HepG2 (cell line): ENCODE results near the gene DPEP1. TPM values are rescaled to one million over a fixed set of nuclear protein-coding genes. Genes with fewer than 3 reads are reported as not detected.

ENCODE experiments used
- AFF4 ChIP-seq: sonication (generic); formaldehyde crosslinking; IDR thresholded peaks from 2 replicates; pipeline ENCODE4 v1.4.0; 2020; ENCODE audit warnings: missing genetic modification reagents
- CREB1 ChIP-seq, 2 experiments: fragments of 450-650 bp in 1 of 2; IDR thresholded peaks; 2 replicates each; pipeline ENCODE4 v1.6.1; 2016 to 2017; ENCODE audit warnings: control low read depth in 1 of 2, mild to moderate bottlenecking in 1 of 2, missing compliant biosample characterization in 1 of 2, missing genetic modification characterization in 1 of 2
- ELF3 ChIP-seq: IDR thresholded peaks from 2 replicates; pipeline ENCODE4 v1.6.1; 2016; ENCODE audit warnings: missing genetic modification reagents, missing compliant biosample characterization
- HES4 ChIP-seq: sonication (generic); formaldehyde crosslinking; IDR thresholded peaks from 2 replicates; pipeline ENCODE4 v1.9.0; 2021; ENCODE audit warnings: mild to moderate bottlenecking, missing genetic modification reagents, borderline replicate concordance
- KLF15 ChIP-seq: sonication (generic); formaldehyde crosslinking; IDR thresholded peaks from 2 replicates; pipeline ENCODE4 v1.8.1; 2023; ENCODE audit warnings: borderline replicate concordance, mild to moderate bottlenecking, inconsistent platforms, missing genetic modification reagents, mixed read lengths
- YEATS2 ChIP-seq: sonication (generic); formaldehyde crosslinking; IDR thresholded peaks from 2 replicates; pipeline ENCODE4 v1.4.0; 2020; ENCODE audit warnings: missing genetic modification reagents, borderline replicate concordance
- ZBTB14 ChIP-seq: sonication (generic); formaldehyde crosslinking; IDR thresholded peaks from 2 replicates; pipeline ENCODE4 v1.4.0; 2020; ENCODE audit warnings: missing genetic modification reagents
- ZBTB33 ChIP-seq: sonication (generic); formaldehyde crosslinking; IDR thresholded peaks from 2 replicates; pipeline ENCODE4 v1.4.0; 2020; ENCODE audit warnings: missing genetic modification reagents
- ZFP82 ChIP-seq: sonication (generic); formaldehyde crosslinking; IDR thresholded peaks from 2 replicates; pipeline ENCODE4 v1.5.1; 2020; ENCODE audit warnings: mild to moderate bottlenecking, missing genetic modification reagents, borderline replicate concordance
- ZNF235 ChIP-seq: sonication (generic); formaldehyde crosslinking; IDR thresholded peaks from 2 replicates; pipeline ENCODE4 v1.8.1; 2023; ENCODE audit warnings: mild to moderate bottlenecking, missing genetic modification reagents, borderline replicate concordance
- ZNF468 ChIP-seq: sonication (generic); formaldehyde crosslinking; IDR thresholded peaks from 2 replicates; pipeline ENCODE4 v1.8.0; 2022; ENCODE audit warnings: mild to moderate bottlenecking, moderate library complexity, missing genetic modification reagents
- ZNF570 ChIP-seq: sonication (generic); formaldehyde crosslinking; IDR thresholded peaks from 2 replicates; pipeline ENCODE4 v1.4.0; 2020; ENCODE audit warnings: mild to moderate bottlenecking, missing genetic modification reagents, borderline replicate concordance
- ZSCAN25 ChIP-seq: sonication (generic); formaldehyde crosslinking; IDR thresholded peaks from 2 replicates; pipeline ENCODE4 v1.8.0; 2022; ENCODE audit warnings: mild to moderate bottlenecking, missing genetic modification reagents
- polyA plus RNA-seq, 8 experiments: library from polyadenylated mRNA; depleted of rRNA in 3 of 8; stranded (reverse) in 7 of 8; unstranded in 1 of 8; fragments of >200 nt; fragmentation: Illumina TruSeq in 4 of 8; extraction: Trizol in 4 of 8; gene quantifications; 2 replicates each; pipeline versions ENCODE4 v1.2.1 to v1.2.3, GENCODE V29; 2011 to 2016; ENCODE audit warnings: low read depth in 4 of 8, missing spikeins in 1 of 8, mixed read lengths in 1 of 8; ENCODE audit not compliant: insufficient read depth in 1 of 8
- total RNA-seq, 5 experiments: library from RNA; depleted of rRNA; stranded (reverse); fragments of >200 nt; fragmentation: Illumina TruSeq; extraction: Trizol; gene quantifications; 2 replicates each; pipeline ENCODE4 v1.2.3, GENCODE V29; 2016; ENCODE audit warnings: low read depth in 1 of 5
- TF ChIP-seq, protein P1 (sequence below): sonication (generic); formaldehyde crosslinking; IDR thresholded peaks from 2 replicates; pipeline ENCODE4 v1.9.0; 2022; ENCODE audit warnings: missing genetic modification reagents, mild to moderate bottlenecking, borderline replicate concordance
- TF ChIP-seq, protein P2 (sequence below): sonication (generic); formaldehyde crosslinking; conservative IDR thresholded peaks from 2 replicates; pipeline ENCODE4 v1.4.0; 2020; ENCODE audit warnings: missing genetic modification reagents
- TF ChIP-seq, protein P3 (sequence below): sonication (generic); formaldehyde crosslinking; conservative IDR thresholded peaks from 2 replicates; pipeline ENCODE4 v1.4.0; 2020; ENCODE audit warnings: missing genetic modification reagents

Gene DPEP1
- total and polyA plus RNA-seq, 2 of the 13 experiments (the other 11 are each of a cell fraction or from before 2014, with no cell fraction given): 37.6 to 52.2 TPM

DNA sequence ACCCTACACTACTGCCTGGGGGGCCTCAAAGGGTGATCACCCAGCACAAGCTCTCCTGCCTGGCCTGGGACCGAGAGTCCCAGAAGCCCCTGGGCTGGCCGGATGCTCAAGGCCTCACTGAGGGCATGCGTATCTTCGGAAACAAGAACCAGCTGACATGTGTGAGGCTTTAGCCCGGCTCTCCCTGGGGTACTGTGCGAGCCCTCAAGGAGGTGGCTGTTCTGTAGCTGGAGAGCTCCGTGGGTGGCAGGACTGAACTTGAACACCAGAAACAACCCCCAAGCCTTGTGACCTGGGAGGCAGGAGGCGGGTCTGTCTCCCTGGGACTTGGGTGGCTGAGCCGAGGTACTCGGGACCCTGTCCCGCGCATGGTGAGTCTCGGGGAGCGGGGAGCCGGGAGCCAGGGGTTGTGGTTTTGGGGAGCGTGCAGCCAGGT lies 7.0 kb downstream of the DPEP1 start (continued):
- TF ChIP-seq, protein P1, sequence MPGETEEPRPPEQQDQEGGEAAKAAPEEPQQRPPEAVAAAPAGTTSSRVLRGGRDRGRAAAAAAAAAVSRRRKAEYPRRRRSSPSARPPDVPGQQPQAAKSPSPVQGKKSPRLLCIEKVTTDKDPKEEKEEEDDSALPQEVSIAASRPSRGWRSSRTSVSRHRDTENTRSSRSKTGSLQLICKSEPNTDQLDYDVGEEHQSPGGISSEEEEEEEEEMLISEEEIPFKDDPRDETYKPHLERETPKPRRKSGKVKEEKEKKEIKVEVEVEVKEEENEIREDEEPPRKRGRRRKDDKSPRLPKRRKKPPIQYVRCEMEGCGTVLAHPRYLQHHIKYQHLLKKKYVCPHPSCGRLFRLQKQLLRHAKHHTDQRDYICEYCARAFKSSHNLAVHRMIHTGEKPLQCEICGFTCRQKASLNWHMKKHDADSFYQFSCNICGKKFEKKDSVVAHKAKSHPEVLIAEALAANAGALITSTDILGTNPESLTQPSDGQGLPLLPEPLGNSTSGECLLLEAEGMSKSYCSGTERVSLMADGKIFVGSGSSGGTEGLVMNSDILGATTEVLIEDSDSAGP (CRISPR knock-in tag): peak; percentile 61; the same call in 1 of the 2 replicates
- TF ChIP-seq ZNF235 (CRISPR knock-in tag): no peak
- no peak for TF ChIP-seq ZBTB14 (CRISPR knock-in tag)
- TF ChIP-seq CREB1 (IDR thresholded peaks at IDR 0.05): no peak
- TF ChIP-seq CREB1 (CRISPR knock-in tag; IDR thresholded peaks at IDR 0.05): no peak
- TF ChIP-seq ZBTB33 (CRISPR knock-in tag): no peak
- TF ChIP-seq, protein P2, sequence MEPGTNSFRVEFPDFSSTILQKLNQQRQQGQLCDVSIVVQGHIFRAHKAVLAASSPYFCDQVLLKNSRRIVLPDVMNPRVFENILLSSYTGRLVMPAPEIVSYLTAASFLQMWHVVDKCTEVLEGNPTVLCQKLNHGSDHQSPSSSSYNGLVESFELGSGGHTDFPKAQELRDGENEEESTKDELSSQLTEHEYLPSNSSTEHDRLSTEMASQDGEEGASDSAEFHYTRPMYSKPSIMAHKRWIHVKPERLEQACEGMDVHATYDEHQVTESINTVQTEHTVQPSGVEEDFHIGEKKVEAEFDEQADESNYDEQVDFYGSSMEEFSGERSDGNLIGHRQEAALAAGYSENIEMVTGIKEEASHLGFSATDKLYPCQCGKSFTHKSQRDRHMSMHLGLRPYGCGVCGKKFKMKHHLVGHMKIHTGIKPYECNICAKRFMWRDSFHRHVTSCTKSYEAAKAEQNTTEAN (CRISPR knock-in tag): no peak
- TF ChIP-seq ZNF468 (CRISPR knock-in tag): no peak
- TF ChIP-seq HES4 (CRISPR knock-in tag): no peak
- 0 out of 2 replicates have a peak, but pooled peaks have one; percentile 42 for TF ChIP-seq ZSCAN25 (CRISPR knock-in tag)
- TF ChIP-seq ZNF570 (CRISPR knock-in tag): no peak
- no peak for TF ChIP-seq ZFP82 (CRISPR knock-in tag)
- TF ChIP-seq ELF3 (CRISPR knock-in tag): no peak
- no peak for TF ChIP-seq YEATS2 (CRISPR knock-in tag)
- no peak for TF ChIP-seq KLF15 (CRISPR knock-in tag)
- TF ChIP-seq, protein P3, sequence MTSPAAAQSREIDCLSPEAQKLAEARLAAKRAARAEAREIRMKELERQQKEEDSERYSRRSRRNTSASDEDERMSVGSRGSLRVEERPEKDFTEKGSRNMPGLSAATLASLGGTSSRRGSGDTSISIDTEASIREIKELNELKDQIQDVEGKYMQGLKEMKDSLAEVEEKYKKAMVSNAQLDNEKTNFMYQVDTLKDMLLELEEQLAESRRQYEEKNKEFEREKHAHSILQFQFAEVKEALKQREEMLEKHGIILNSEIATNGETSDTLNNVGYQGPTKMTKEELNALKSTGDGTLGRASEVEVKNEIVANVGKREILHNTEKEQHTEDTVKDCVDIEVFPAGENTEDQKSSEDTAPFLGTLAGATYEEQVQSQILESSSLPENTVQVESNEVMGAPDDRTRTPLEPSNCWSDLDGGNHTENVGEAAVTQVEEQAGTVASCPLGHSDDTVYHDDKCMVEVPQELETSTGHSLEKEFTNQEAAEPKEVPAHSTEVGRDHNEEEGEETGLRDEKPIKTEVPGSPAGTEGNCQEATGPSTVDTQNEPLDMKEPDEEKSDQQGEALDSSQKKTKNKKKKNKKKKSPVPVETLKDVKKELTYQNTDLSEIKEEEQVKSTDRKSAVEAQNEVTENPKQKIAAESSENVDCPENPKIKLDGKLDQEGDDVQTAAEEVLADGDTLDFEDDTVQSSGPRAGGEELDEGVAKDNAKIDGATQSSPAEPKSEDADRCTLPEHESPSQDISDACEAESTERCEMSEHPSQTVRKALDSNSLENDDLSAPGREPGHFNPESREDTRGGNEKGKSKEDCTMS (CRISPR knock-in tag): no peak
- TF ChIP-seq AFF4: no peak
